ENCODE data around the gene PDLIM4. TPM values are rescaled to one million over a fixed set of nuclear protein-coding genes. Genes with fewer than 3 reads are reported as not detected.

Gene PDLIM4
- polyA plus RNA-seq, 3 donors, result 2.2 to 39.4 (median 17.5) TPM

- no peak overlapping the region for H3K27ac ChIP-seq (ENCODE audit: low read depth, low read length)
Measured at GRCh38 chr5:132262882-132263547, 5.5 kb downstream of the PDLIM4 start.

GRCh38 chr5:132263548-132264261, 6.2 kb downstream of the PDLIM4 start:
- H3K27ac ChIP-seq (ENCODE audit: low read depth, low read length), result no peak overlapping the region
- WGBS, 3 donors, result 53 to 75% (median 57%) methylated on average over 7 of the region's 7 CpGs

More at GRCh38 chr5:132262882-132263547, 5.5 kb downstream of the PDLIM4 start:
- WGBS, 3 donors, result 95 to 97% (median 97%) methylated on average over 2 of the region's 2 CpGs

- H3K27ac ChIP-seq (ENCODE audit: low read depth, low read length), result peak overlapping the region; percentile 11
Measured at GRCh38 chr5:132264546-132265335, 7.2 kb downstream of the PDLIM4 start.

GRCh38 chr5:132265336-132266030, 8.0 kb downstream of the PDLIM4 start:
- peak overlapping the region; percentile 16 for H3K27ac ChIP-seq (ENCODE audit: low read depth, low read length)
- 29 to 48% (median 34%) methylated on average over 7 to 8 of the region's 8 CpGs for WGBS, 3 donors

More at GRCh38 chr5:132264546-132265335, 7.2 kb downstream of the PDLIM4 start:
- 63 to 67% (median 65%) methylated on average over 4 of the region's 4 CpGs for WGBS, 3 donors

- 79 to 84% (median 80%) methylated on average over 7 of the region's 7 CpGs for WGBS, 3 donors
- H3K27ac ChIP-seq (ENCODE audit: low read depth, low read length), result peak overlapping the region; percentile 16
Measured at GRCh38 chr5:132266031-132266835, 8.7 kb downstream of the PDLIM4 start.

GRCh38 chr5:132266836-132267160, 9.3 kb downstream of the PDLIM4 start:
- WGBS, 3 donors, result 89 to 100% (median 100%) methylated on average over 1 of the region's 1 CpG
- H3K27ac ChIP-seq (ENCODE audit: low read depth, low read length), result no peak overlapping the region

GRCh38 chr5:132267166-132267739, 9.8 kb downstream of the PDLIM4 start:
- H3K27ac ChIP-seq (ENCODE audit: low read depth, low read length), result no peak overlapping the region

- no peak overlapping the region for H3K27ac ChIP-seq (ENCODE audit: low read depth, low read length)
- 68 to 74% (median 71%) methylated on average over 6 of the region's 6 CpGs for WGBS, 3 donors
Measured at GRCh38 chr5:132267931-132268768, 10.7 kb downstream of the PDLIM4 start.

GRCh38 chr5:132268769-132269551, 11.5 kb downstream of the PDLIM4 start:
- H3K27ac ChIP-seq (ENCODE audit: low read depth, low read length), result no peak overlapping the region
- WGBS, 3 donors, result 68 to 74% (median 72%) methylated on average over 8 of the region's 8 CpGs

GRCh38 chr5:132269635-132270334, 12.3 kb downstream of the PDLIM4 start:
- H3K27ac ChIP-seq (ENCODE audit: low read depth, low read length), result no peak overlapping the region
- WGBS, 3 donors, result 84 to 94% (median 91%) methylated on average over 3 of the region's 3 CpGs

GRCh38 chr5:132270335-132270665, 12.8 kb downstream of the PDLIM4 start:
- 82 to 94% (median 83%) methylated on average over 1 of the region's 1 CpG for whole genome bisulfite sequencing, 3 donors
- H3K27ac ChIP-seq (ENCODE audit: low read depth, low read length), result no peak overlapping the region

- no peak overlapping the region for H3K27ac ChIP-seq (ENCODE audit: low read depth, low read length)
- 90 to 95% (median 92%) methylated on average over 6 of the region's 6 CpGs for WGBS, 3 donors
Measured at GRCh38 chr5:132270706-132271105, 13.2 kb downstream of the PDLIM4 start.

- WGBS, 3 donors, result 79 to 82% (median 82%) methylated on average over 72 to 77 of the region's 77 CpGs
- H3K27ac ChIP-seq (ENCODE audit: low read depth, low read length), result no peak overlapping the region
Measured at GRCh38 chr5:132271251-132272246, 14.1 kb downstream of the PDLIM4 start.

- WGBS, 3 donors, result 57 to 59% (median 57%) methylated on average over 34 to 37 of the region's 37 CpGs
- no peak overlapping the region for H3K27ac ChIP-seq (ENCODE audit: low read depth, low read length)
Measured at GRCh38 chr5:132272311-132273210, 15.1 kb downstream of the PDLIM4 start.
